Measurements from ENCODE around the gene CRYAB. TPM values are rescaled to one million over a fixed set of nuclear protein-coding genes. Genes with fewer than 3 reads are reported as not detected.
A peak's percentile ranks its signal among the peaks of the same experiment; 100 is the strongest.

Gene CRYAB
- total and polyA plus RNA-seq, 2 experiments from 2014 or later = 15.3 to 91.8 TPM

- no peak for DNase-seq (ENCODE audit: low read depth in 1 of 2, low spot score in 1 of 2)
- Histone ChIP-seq H3K9me3 (ENCODE audit: low read depth) (no peaks in the 10 kb centered on the region), H3K4me3 (peak overlapping the region; percentile 47), H3K27me3 (no peaks in the 10 kb centered on the region), H3K4me1 (ENCODE audit: low read depth) (peaks cover 40% of the 10 kb centered on the region), H3K27ac (peak overlapping the region; percentile 64), H3K36me3 (no peaks in the 10 kb centered on the region)
- TF ChIP-seq CTCF (IDR thresholded peaks at IDR 0.05; ENCODE audit: low read depth, low read length) = no peak
These were observed 26.3 kb upstream of the CRYAB start for GRCh38 chr11:111937844-111938243.

- no peak for DNase-seq (ENCODE audit: low read depth in 1 of 2, low spot score in 1 of 2)
- Histone ChIP-seq H3K27ac (peak overlapping the region; percentile 52), H3K4me1 (ENCODE audit: low read depth) (peaks cover 40% of the 10 kb centered on the region), H3K36me3 (no peaks in the 10 kb centered on the region), H3K9me3 (ENCODE audit: low read depth) (no peaks in the 10 kb centered on the region), H3K4me3 (peak overlapping the region; percentile 47), H3K27me3 (no peaks in the 10 kb centered on the region)
- TF ChIP-seq CTCF (IDR thresholded peaks at IDR 0.05; ENCODE audit: low read depth, low read length) = no peak
These were observed 25.8 kb upstream of the CRYAB start for GRCh38 chr11:111937461-111937769.

GRCh38 chr11:111936040-111936540, 24.5 kb upstream of the CRYAB start:
- no peak for TF ChIP-seq CTCF (IDR thresholded peaks at IDR 0.05; ENCODE audit: low read depth, low read length)
- peak overlapping the region; percentile 47 for H3K4me3 ChIP-seq
- peak overlapping the region; percentile 55 for H3K27ac ChIP-seq
- no peak for DNase-seq (ENCODE audit: low read depth in 1 of 2, low spot score in 1 of 2)
- peaks cover 40% of the 10 kb centered on the region for H3K4me1 ChIP-seq (ENCODE audit: low read depth)
- H3K27me3 ChIP-seq = no peaks in the 10 kb centered on the region
- H3K36me3 ChIP-seq = no peaks in the 10 kb centered on the region
- H3K9me3 ChIP-seq (ENCODE audit: low read depth) = no peaks in the 10 kb centered on the region

- no peaks in the 10 kb centered on the region for H3K36me3 ChIP-seq
- H3K27ac ChIP-seq = peak overlapping the region; percentile 55
- TF ChIP-seq CTCF (IDR thresholded peaks at IDR 0.05; ENCODE audit: low read depth, low read length) = no peak
- no peak overlapping the region for H3K4me3 ChIP-seq
- H3K27me3 ChIP-seq = no peaks in the 10 kb centered on the region
- peaks cover 40% of the 10 kb centered on the region for H3K4me1 ChIP-seq (ENCODE audit: low read depth)
- peak in 1 of 2 donors; percentile 76 for DNase-seq (ENCODE audit: low read depth in 1 of 2, low spot score in 1 of 2)
- H3K9me3 ChIP-seq (ENCODE audit: low read depth) = no peaks in the 10 kb centered on the region
These were observed 23.9 kb upstream of the CRYAB start for GRCh38 chr11:111935317-111936039.

GRCh38 chr11:111934306-111934705, 22.7 kb upstream of the CRYAB start:
- TF ChIP-seq CTCF (IDR thresholded peaks at IDR 0.05; ENCODE audit: low read depth, low read length) = no peak
- DNase-seq (ENCODE audit: low read depth in 1 of 2, low spot score in 1 of 2) = no peak
- no peak overlapping the region for H3K4me3 ChIP-seq
- H3K4me1 ChIP-seq (ENCODE audit: low read depth) = peaks cover 40% of the 10 kb centered on the region
- no peaks in the 10 kb centered on the region for H3K27me3 ChIP-seq
- H3K36me3 ChIP-seq = no peaks in the 10 kb centered on the region
- H3K9me3 ChIP-seq (ENCODE audit: low read depth) = no peaks in the 10 kb centered on the region
- no peak overlapping the region for H3K27ac ChIP-seq
